ENCODE results near the gene CEACAM21. TPM values are rescaled to one million over a fixed set of nuclear protein-coding genes. Genes with fewer than 3 reads are reported as not detected.

The CEACAM21 gene
- total RNA-seq = 10 to 100 TPM; 22.1 to 27.6 TPM

GRCh38 chr19:41575998-41576397 lies at the start of gene CEACAM21:
Gene CEACAM21, plus strand, starts transcription at chr19:41576166. Its CDS starts 109 bp downstream, at chr19:41576275.
- peaks cover 24% of the 10 kb centered on the region for H3K4me1 Mint-ChIP-seq
- peaks cover under 1% of the 10 kb centered on the region for H3K9me3 Mint-ChIP-seq (ENCODE audit: low read depth)
- peak within 1 kb of the TSS; percentile 83 for H3K27ac Mint-ChIP-seq
- intact Hi-C loops (cut with DNase I, micrococcal nuclease) = loop anchor here (1.0 kb wide), 1 partner anchor 19 kb away; no protein-coding TSS in a partner anchor
- no peaks in the 10 kb centered on the region for H3K27me3 Mint-ChIP-seq
- H3K4me3 Mint-ChIP-seq = peak within 1 kb of the TSS; percentile 70
- H3K36me3 Mint-ChIP-seq (ENCODE audit: low read depth) = peaks cover 22% of the 10 kb centered on the region
- DNase-seq (peak; percentile 75), ATAC-seq (peak; percentile 100)
- ChIA-PET POLR2A (interaction anchor here (0.7 kb wide), 1 partner anchor 26 kb away, joined by 3 read pairs; no protein-coding TSS in a partner anchor), CTCF (interaction anchor here (0.7 to 2.4 kb wide), 5 partner anchors 14 to 137 kb away, joined by 4 to 28 read pairs (median 6); partner anchors contain the start of gene DMAC2)

GRCh38 chr19:41527089-41527488 lies 48.9 kb upstream of the CEACAM21 start:
- Mint-ChIP-seq H3K4me3 (no peak overlapping the region), H3K36me3 (ENCODE audit: low read depth) (peaks cover 12% of the 10 kb centered on the region), H3K9me3 (ENCODE audit: low read depth) (peaks cover 18% of the 10 kb centered on the region), H3K27ac (no peak overlapping the region), H3K4me1 (peaks cover 37% of the 10 kb centered on the region), H3K27me3 (peaks cover 4% of the 10 kb centered on the region)
- intact Hi-C loops (cut with DNase I, micrococcal nuclease) = no loop called here
- POLR2A ChIA-PET = no interaction called here
- no peak for ATAC-seq
- CTCF ChIA-PET = interaction anchor here (1.4 to 1.5 kb wide), 2 partner anchors 37 to 70 kb away, joined by 3 read pairs; no protein-coding TSS in a partner anchor
- no peak for DNase-seq

DNA sequence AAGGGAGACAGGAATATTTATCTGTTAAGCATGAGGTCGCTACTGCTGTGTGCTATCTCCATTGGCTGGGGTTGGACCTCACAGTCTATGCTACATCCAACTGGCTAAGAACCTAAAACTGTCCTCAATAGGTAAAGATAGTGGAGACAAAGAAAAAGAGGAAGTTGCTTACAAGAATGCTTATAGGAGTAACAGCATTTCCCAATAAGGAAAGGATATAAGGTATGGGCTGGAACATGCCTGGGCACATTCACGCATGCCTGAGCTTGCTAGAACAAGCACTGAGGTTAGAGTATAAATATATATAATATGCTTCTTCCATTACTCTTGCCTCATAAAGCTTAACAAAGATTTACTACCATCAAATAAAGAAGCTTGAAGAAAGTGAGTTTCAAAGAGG lies 47.9 kb upstream of the CEACAM21 start:
- peaks cover 4% of the 10 kb centered on the region for H3K27me3 Mint-ChIP-seq
- H3K9me3 Mint-ChIP-seq (ENCODE audit: low read depth) = peaks cover 20% of the 10 kb centered on the region
- POLR2A ChIA-PET = no interaction called here
- peaks cover 12% of the 10 kb centered on the region for H3K36me3 Mint-ChIP-seq (ENCODE audit: low read depth)
- no peak for ATAC-seq
- no peak for DNase-seq
- peaks cover 31% of the 10 kb centered on the region for H3K4me1 Mint-ChIP-seq
- no peak overlapping the region for H3K4me3 Mint-ChIP-seq
- no peak overlapping the region for H3K27ac Mint-ChIP-seq
- intact Hi-C loops (cut with DNase I, micrococcal nuclease) = no loop called here
- CTCF ChIA-PET = interaction anchor here (1.0 to 1.5 kb wide), 3 partner anchors 36 to 69 kb away, joined by 3 read pairs; no protein-coding TSS in a partner anchor

GRCh38 chr19:41529484-41530183 lies 46.3 kb upstream of the CEACAM21 start:
- ATAC-seq (peak; percentile 14), DNase-seq (no peak)
- ChIA-PET POLR2A (interaction anchor here (1.1 kb wide), 1 partner anchor 22 kb away, joined by 3 read pairs; no protein-coding TSS in a partner anchor), CTCF (interaction anchor here (0.6 to 1.6 kb wide), 3 partner anchors 8 to 728 kb away, joined by 3 to 4 read pairs (median 4); no protein-coding TSS in a partner anchor)
- Mint-ChIP-seq H3K9me3 (ENCODE audit: low read depth) (peaks cover 27% of the 10 kb centered on the region), H3K4me3 (no peak overlapping the region), H3K4me1 (peaks cover 43% of the 10 kb centered on the region), H3K36me3 (ENCODE audit: low read depth) (peaks cover 14% of the 10 kb centered on the region), H3K27ac (no peak overlapping the region), H3K27me3 (peaks cover 4% of the 10 kb centered on the region)
- intact Hi-C loops (cut with DNase I, micrococcal nuclease) = loop anchor here in 1 of 2 experiments (5.0 kb wide), 2 partner anchors 132 to 267 kb away; partner anchors contain the start of genes BCKDHA, EXOSC5 and HNRNPUL1

GRCh38 chr19:41530184-41530534 lies 45.8 kb upstream of the CEACAM21 start:
- ChIA-PET CTCF (interaction anchor here (0.6 to 4.7 kb wide), 5 partner anchors 8 to 110 kb away, joined by 3 to 31 read pairs (median 4); no protein-coding TSS in a partner anchor), POLR2A (interaction anchor here (1.1 to 1.8 kb wide), 2 partner anchors 19 to 21 kb away, joined by 3 to 11 read pairs; no protein-coding TSS in a partner anchor)
- DNase-seq (no peak), ATAC-seq (no peak)
- peaks cover 14% of the 10 kb centered on the region for H3K36me3 Mint-ChIP-seq (ENCODE audit: low read depth)
- no peak overlapping the region for H3K27ac Mint-ChIP-seq
- H3K9me3 Mint-ChIP-seq (ENCODE audit: low read depth) = peaks cover 27% of the 10 kb centered on the region
- intact Hi-C loops (cut with DNase I, micrococcal nuclease) = loop anchor here in 1 of 2 experiments (5.0 kb wide), 2 partner anchors 133 to 268 kb away; partner anchors contain the start of genes BCKDHA, EXOSC5 and HNRNPUL1
- H3K4me3 Mint-ChIP-seq = peak overlapping the region; percentile 9
- H3K4me1 Mint-ChIP-seq = peaks cover 49% of the 10 kb centered on the region
- H3K27me3 Mint-ChIP-seq = peaks cover 4% of the 10 kb centered on the region

GRCh38 chr19:41530761-41531301 lies 45.1 kb upstream of the CEACAM21 start:
- ATAC-seq (no peak), DNase-seq (no peak)
- Mint-ChIP-seq H3K27me3 (peaks cover 2% of the 10 kb centered on the region), H3K4me3 (peak overlapping the region; percentile 76), H3K36me3 (ENCODE audit: low read depth) (peaks cover 14% of the 10 kb centered on the region), H3K27ac (no peak overlapping the region), H3K9me3 (ENCODE audit: low read depth) (peaks cover 27% of the 10 kb centered on the region), H3K4me1 (peaks cover 54% of the 10 kb centered on the region)
- POLR2A ChIA-PET = interaction anchor here (0.8 to 1.8 kb wide), 8 partner anchors 9 to 268 kb away, joined by 3 to 11 read pairs (median 4); no protein-coding TSS in a partner anchor
- intact Hi-C loops (cut with DNase I, micrococcal nuclease) = loop anchor here in 1 of 2 experiments (1.0 to 5.0 kb wide), 6 partner anchors 9 to 269 kb away; partner anchors contain the start of genes BCKDHA, DMAC2, EXOSC5 and HNRNPUL1
- CTCF ChIA-PET = interaction anchor here (0.5 to 4.7 kb wide), 13 partner anchors 9 to 545 kb away, joined by 3 to 31 read pairs (median 3); partner anchors contain the start of gene ZNF574

DNA sequence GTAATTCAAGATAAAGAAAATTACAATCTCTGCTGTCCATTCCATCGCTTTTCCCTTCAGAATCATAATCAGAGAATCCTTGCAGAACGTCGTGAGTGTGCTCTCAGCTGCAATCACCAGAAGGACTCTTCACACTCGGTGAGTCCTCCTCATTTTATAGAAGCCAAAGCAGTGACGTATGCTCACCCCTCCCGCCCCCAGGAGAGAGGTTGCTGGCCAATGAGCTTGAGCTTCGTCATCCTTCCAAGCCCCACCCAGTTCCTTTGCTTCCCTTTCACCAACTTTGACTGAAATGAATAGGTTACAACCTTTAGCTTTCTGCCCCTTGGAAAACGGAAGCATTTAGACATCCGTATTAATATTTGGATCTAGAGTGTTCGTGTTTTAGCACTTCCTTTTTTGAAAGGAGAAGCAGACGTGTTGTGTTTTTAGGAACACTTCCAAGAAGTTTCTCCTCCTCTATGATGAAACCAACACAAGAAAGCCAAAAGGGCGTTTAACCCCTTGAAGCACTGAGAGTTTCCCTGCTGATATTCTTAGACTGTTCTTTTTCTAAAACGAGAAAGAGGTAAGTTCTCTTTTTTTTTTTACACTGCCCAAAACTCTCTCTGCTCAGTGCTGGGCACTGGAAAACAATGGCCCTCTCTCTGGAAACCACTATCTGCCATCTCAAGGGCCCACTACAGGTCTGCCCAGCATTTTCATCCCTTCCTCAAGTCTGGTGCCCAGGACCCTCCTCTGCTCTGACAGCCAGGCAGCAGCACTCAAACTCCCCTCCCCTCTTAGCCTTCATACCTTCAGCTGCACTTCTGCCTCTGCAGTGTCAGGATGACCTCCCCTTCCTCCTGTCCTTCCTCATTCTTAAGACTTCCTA lies 44.3 kb upstream of the CEACAM21 start:
- ChIA-PET POLR2A (interaction anchor here (0.6 to 1.8 kb wide), 12 partner anchors 10 to 340 kb away, joined by 3 to 11 read pairs (median 4); partner anchors contain the start of genes B9D2 and DMAC2), CTCF (interaction anchor here (0.5 to 4.7 kb wide), 19 partner anchors 10 to 544 kb away, joined by 3 to 31 read pairs (median 3); partner anchors contain the start of gene ZNF574)
- H3K27me3 Mint-ChIP-seq = no peaks in the 10 kb centered on the region
- intact Hi-C loops (cut with DNase I, micrococcal nuclease) = loop anchor here in 1 of 2 experiments (1.0 to 5.0 kb wide), 6 partner anchors 9 to 269 kb away; partner anchors contain the start of genes BCKDHA, DMAC2, EXOSC5 and HNRNPUL1
- DNase-seq = peak; percentile 91
- peak overlapping the region; percentile 65 for H3K27ac Mint-ChIP-seq
- H3K9me3 Mint-ChIP-seq (ENCODE audit: low read depth) = peaks cover 27% of the 10 kb centered on the region
- H3K4me1 Mint-ChIP-seq = peaks cover 60% of the 10 kb centered on the region
- peak overlapping the region; percentile 76 for H3K4me3 Mint-ChIP-seq
- ATAC-seq = peak; percentile 85
- peaks cover 14% of the 10 kb centered on the region for H3K36me3 Mint-ChIP-seq (ENCODE audit: low read depth)

DNA sequence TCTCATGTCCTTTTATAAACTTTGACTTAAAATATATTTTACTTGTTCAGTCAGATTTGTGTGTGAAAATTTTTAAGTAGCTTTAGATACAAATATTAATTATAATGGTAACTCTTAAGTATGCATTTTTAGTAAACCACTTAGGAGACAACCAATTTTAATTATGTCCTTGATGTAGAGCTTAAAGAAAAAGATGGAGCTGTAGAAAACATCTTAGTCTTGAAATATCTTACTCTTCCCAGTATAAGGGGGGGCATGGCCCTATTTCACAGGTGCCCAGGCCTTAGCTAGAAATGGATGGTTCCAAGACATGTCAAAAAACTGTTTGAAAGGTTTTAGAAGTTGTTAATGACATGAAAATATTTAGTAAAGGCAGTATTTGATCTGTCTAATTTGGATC lies 43.4 kb upstream of the CEACAM21 start:
- H3K36me3 Mint-ChIP-seq (ENCODE audit: low read depth) = peaks cover 14% of the 10 kb centered on the region
- H3K4me1 Mint-ChIP-seq = peaks cover 66% of the 10 kb centered on the region
- ChIA-PET POLR2A (no interaction called here), CTCF (interaction anchor here (0.7 to 4.7 kb wide), 12 partner anchors 10 to 329 kb away, joined by 3 to 31 read pairs (median 4); no protein-coding TSS in a partner anchor)
- peak overlapping the region; percentile 76 for H3K4me3 Mint-ChIP-seq
- H3K27me3 Mint-ChIP-seq = no peaks in the 10 kb centered on the region
- H3K9me3 Mint-ChIP-seq (ENCODE audit: low read depth) = peaks cover 27% of the 10 kb centered on the region
- ATAC-seq (no peak), DNase-seq (no peak)
- intact Hi-C loops (cut with DNase I, micrococcal nuclease) = loop anchor here in 1 of 2 experiments (5.0 kb wide), 2 partner anchors 135 to 270 kb away; partner anchors contain the start of genes BCKDHA, EXOSC5 and HNRNPUL1
- peak overlapping the region; percentile 65 for H3K27ac Mint-ChIP-seq

- POLR2A ChIA-PET = no interaction called here
- Mint-ChIP-seq H3K27ac (peak overlapping the region; percentile 87), H3K9me3 (ENCODE audit: low read depth) (peaks cover 27% of the 10 kb centered on the region), H3K4me1 (peaks cover 66% of the 10 kb centered on the region), H3K4me3 (peak overlapping the region; percentile 62), H3K36me3 (ENCODE audit: low read depth) (peaks cover 14% of the 10 kb centered on the region), H3K27me3 (no peaks in the 10 kb centered on the region)
- intact Hi-C loops (cut with DNase I, micrococcal nuclease) = loop anchor here in 1 of 2 experiments (5.0 kb wide), 2 partner anchors 136 to 271 kb away; partner anchors contain the start of genes BCKDHA, EXOSC5 and HNRNPUL1
- ATAC-seq = no peak
- DNase-seq = no peak
- CTCF ChIA-PET = interaction anchor here (0.6 to 17.8 kb wide), 5 partner anchors 9 to 97 kb away, joined by 3 to 450 read pairs (median 3); no protein-coding TSS in a partner anchor
Measured at GRCh38 chr19:41533671-41534215, 42.2 kb upstream of the CEACAM21 start.
